GM12878 (cell line): ENCODE results near the gene ZBTB34.

Experiments used
- CBFB ChIP-seq: IDR thresholded peaks from 2 replicates; pipeline ENCODE4 v1.6.1; 2016; ENCODE audit warnings: antibody characterized with exemption, low read depth
- CHD4 ChIP-seq: fragments of 200-600 bp; sonication (generic); IDR thresholded peaks from 2 replicates; pipeline ENCODE4 v1.6.1; 2016; ENCODE audit warnings: mild to moderate bottlenecking
- ETV6 ChIP-seq, 2 experiments: fragments of 450-650 bp in 1 of 2; IDR thresholded peaks in 1 of 2; conservative IDR thresholded peaks in 1 of 2; 2 replicates each; pipeline ENCODE4 v1.6.1; 2014; ENCODE audit warnings: antibody characterized with exemption in 1 of 2, borderline replicate concordance in 1 of 2, low read depth in 1 of 2, mild to moderate bottlenecking in 1 of 2, moderate library complexity in 1 of 2
- EZH2 ChIP-seq: IDR thresholded peaks from 2 replicates; pipeline ENCODE4 v1.6.1; 2012; ENCODE audit warnings: low read depth, mild to moderate bottlenecking, control low read depth, inconsistent platforms, low read length, borderline replicate concordance; ENCODE audit not compliant: control insufficient read depth
- POLR2A ChIP-seq: IDR thresholded peaks from 2 replicates; pipeline ENCODE4 v1.6.1; 2011; ENCODE audit warnings: low read depth, mild to moderate bottlenecking, low read length
- SMAD1 ChIP-seq: fragments of 450-650 bp; IDR thresholded peaks from 2 replicates; pipeline ENCODE4 v1.6.1; 2018; ENCODE audit warnings: mild to moderate bottlenecking, low read depth; ENCODE audit not compliant: partially characterized antibody
- SMC3 ChIP-seq: IDR thresholded peaks from 2 replicates; pipeline ENCODE4 v1.6.1; 2011; ENCODE audit warnings: low read length, improper control_type of control experiment, borderline replicate concordance
- TAF1 ChIP-seq: IDR thresholded peaks from 2 replicates; pipeline ENCODE4 v1.6.1; 2011; ENCODE audit warnings: mild to moderate bottlenecking, low read depth, low read length, borderline replicate concordance
- ZNF384 ChIP-seq: IDR thresholded peaks from 2 replicates; pipeline ENCODE4 v1.6.1; 2012; ENCODE audit warnings: low read depth, mild to moderate bottlenecking, low read length, improper control_type of control experiment, borderline replicate concordance
- TF ChIP-seq, protein P1 (sequence below), 3 experiments: IDR thresholded peaks in 2 of 3; conservative IDR thresholded peaks in 1 of 3; 2 replicates each; pipeline ENCODE4 v1.5.1; 2011; ENCODE audit warnings: low read depth in 3 of 3, low read length in 3 of 3, mild to moderate bottlenecking in 3 of 3, control low read depth in 2 of 3, moderate library complexity in 2 of 3, inconsistent platforms in 1 of 3, mixed read lengths in 1 of 3; ENCODE audit not compliant: control insufficient read depth in 2 of 3, insufficient read depth in 1 of 3; ENCODE audit errors: extremely low read depth in 1 of 3

DNA sequence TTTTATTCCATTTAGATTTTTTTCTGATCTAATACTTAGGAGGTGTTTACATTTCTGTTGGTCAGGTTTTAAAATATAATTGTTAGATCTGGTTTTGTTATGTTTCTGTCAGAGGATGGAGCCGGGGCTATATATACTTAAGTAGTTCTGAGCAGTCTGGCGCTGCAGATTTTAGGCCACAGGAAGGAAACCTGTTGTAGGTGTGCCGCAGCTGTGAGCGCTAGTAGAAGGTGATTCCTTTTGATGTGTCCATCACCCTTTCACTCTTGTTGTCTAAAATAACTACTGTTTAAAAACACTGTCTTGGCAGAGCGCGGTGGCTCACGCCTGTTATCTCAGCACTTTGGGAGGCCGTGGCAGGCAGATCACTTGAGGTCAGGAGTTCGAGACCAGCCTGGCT is 17.0 kb downstream of the ZBTB34 start:
- TF ChIP-seq POLR2A (no peak), EZH2 (no peak), SMC3 (no peak), SMAD1 (no peak), ZNF384 (no peak), CBFB (no peak), CHD4 (no peak), TAF1 (no peak), ETV6 (conservative IDR thresholded peaks at IDR 0.05 in 1 of 2, IDR thresholded peaks at IDR 0.05 in 1 of 2; ENCODE audit: borderline replicate concordance in 1 of 2, low read depth in 1 of 2) (no peak)
- TF ChIP-seq, protein P1, sequence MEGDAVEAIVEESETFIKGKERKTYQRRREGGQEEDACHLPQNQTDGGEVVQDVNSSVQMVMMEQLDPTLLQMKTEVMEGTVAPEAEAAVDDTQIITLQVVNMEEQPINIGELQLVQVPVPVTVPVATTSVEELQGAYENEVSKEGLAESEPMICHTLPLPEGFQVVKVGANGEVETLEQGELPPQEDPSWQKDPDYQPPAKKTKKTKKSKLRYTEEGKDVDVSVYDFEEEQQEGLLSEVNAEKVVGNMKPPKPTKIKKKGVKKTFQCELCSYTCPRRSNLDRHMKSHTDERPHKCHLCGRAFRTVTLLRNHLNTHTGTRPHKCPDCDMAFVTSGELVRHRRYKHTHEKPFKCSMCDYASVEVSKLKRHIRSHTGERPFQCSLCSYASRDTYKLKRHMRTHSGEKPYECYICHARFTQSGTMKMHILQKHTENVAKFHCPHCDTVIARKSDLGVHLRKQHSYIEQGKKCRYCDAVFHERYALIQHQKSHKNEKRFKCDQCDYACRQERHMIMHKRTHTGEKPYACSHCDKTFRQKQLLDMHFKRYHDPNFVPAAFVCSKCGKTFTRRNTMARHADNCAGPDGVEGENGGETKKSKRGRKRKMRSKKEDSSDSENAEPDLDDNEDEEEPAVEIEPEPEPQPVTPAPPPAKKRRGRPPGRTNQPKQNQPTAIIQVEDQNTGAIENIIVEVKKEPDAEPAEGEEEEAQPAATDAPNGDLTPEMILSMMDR (IDR thresholded peaks at IDR 0.05 in 2 of 3, conservative IDR thresholded peaks at IDR 0.05 in 1 of 3; ENCODE audit: control insufficient read depth in 2 of 3, extremely low read depth in 1 of 3, insufficient read depth in 1 of 3, low read depth in 3 of 3, low read length in 3 of 3): no peak
